GM19467 (cell line): ENCODE results near the gene KREMEN1.
"Not testable (repeated sequence)": the region's sequence is repeated elsewhere in the genome, so short reads cannot be mapped to it uniquely, and the experiment has no call there.

Experiments used
- ATAC-seq: cut with Tn5 transposase; IDR thresholded peaks from one replicate; pipeline ENCODE4 v1.9.1; 2021; ENCODE audit warnings: mild to moderate bottlenecking, moderate library complexity; ENCODE audit not compliant: unreplicated experiment

KREMEN1 gene, protein sequence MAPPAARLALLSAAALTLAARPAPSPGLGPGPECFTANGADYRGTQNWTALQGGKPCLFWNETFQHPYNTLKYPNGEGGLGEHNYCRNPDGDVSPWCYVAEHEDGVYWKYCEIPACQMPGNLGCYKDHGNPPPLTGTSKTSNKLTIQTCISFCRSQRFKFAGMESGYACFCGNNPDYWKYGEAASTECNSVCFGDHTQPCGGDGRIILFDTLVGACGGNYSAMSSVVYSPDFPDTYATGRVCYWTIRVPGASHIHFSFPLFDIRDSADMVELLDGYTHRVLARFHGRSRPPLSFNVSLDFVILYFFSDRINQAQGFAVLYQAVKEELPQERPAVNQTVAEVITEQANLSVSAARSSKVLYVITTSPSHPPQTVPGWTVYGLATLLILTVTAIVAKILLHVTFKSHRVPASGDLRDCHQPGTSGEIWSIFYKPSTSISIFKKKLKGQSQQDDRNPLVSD

DNA sequence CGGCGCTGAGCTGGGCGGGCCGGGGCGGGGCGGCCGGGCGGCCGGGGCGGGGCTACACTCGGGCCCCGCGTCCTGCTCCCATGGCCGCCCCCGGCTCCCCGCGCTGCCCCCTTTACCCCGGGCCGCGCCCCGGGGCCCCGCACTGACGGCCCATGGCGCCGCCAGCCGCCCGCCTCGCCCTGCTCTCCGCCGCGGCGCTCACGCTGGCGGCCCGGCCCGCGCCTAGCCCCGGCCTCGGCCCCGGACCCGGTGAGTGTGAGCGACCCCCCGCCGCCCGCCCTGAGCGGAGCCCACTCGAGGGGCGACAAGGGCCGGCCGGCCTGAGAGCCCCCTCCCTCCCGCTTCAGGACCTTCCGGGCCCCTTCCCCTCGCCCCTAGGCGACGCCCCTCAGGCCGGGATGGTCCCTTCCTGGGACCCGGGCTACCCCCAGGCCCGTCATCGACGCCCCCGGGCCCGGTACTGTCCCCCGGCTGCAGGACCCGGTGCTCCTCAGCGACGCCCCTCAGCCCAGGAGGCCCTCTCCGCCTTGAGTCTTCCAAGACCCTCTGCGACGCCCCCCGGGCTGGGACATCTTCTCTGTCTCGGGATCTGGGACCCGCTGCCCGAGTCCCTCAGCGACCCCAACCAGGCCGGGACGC is at the start of gene KREMEN1:
TSS of gene KREMEN1 (plus strand) at position 57 of the 639 bp plus-strand sequence. CDS start at position 153, 96 bp downstream.
- ATAC-seq, result no peak

DNA sequence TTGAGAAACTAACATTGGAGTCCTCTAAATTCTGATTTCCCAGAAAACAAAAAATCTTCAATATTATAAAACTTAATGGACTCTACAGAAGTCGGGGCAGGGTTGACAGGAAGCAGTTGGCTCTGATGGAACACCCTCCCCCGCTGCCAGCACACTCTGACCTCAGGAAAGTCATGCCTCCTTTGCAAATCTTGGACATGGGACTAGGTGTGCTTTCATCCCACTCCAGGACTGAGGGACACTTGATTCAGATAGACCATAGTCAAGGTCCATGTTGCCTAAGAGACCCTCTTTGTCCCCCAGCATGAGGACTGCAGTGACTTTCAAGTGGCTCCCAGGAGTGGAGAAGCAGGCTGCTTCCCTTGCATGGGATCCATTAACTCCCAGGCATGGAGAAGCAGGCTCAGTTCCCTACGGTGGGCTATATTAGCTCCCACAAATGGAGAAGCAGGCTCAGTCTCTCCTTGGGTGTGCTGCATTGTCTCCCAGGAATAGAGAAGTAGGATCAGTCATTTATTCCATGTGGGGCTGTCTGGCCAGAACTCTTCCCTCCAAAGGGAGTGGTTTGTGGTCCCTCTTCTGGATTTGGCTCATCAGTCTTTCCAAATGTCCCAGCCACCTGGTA is 49.6 kb upstream of the KREMEN1 start:
- ATAC-seq, result no peak

DNA sequence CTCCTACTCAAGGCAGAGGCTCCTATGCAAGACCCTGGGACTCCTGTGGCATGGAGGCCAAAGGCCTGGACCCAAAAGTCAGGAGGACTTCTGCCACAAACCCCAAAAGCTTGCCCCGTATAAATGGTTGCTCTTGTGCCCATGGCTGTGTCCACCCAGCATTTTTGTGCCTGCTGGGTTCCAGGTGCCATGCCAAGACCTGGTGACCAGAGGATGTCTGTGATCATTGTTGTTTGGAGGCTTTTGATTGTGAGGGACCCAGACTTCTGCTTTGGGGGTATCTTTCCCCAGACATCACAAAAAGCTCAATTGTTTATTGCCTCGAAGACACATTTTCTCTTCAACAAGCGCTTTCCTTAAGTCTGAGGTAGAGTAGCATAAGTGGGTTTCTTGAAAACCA is 46.3 kb upstream of the KREMEN1 start:
- ATAC-seq, result no peak

DNA sequence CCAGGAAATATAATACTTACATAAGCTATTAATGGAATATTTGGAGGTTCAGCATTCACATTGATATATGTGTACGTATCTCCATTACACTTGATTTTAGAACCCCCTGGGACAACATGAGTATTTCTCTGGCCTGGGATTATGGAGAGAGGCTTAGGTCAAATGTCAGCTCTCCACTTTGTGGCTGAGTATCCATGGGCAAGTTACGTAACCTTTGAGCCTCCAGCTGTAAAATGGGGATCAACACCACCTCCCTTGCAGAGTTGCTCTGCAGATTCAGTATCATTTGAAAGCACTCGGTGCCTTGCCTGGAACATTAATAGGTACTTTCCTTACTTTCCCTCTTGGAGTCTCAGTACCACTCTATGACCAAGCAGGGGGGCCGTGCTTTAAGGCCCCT is 44.4 kb upstream of the KREMEN1 start:
- ATAC-seq, result no peak

DNA sequence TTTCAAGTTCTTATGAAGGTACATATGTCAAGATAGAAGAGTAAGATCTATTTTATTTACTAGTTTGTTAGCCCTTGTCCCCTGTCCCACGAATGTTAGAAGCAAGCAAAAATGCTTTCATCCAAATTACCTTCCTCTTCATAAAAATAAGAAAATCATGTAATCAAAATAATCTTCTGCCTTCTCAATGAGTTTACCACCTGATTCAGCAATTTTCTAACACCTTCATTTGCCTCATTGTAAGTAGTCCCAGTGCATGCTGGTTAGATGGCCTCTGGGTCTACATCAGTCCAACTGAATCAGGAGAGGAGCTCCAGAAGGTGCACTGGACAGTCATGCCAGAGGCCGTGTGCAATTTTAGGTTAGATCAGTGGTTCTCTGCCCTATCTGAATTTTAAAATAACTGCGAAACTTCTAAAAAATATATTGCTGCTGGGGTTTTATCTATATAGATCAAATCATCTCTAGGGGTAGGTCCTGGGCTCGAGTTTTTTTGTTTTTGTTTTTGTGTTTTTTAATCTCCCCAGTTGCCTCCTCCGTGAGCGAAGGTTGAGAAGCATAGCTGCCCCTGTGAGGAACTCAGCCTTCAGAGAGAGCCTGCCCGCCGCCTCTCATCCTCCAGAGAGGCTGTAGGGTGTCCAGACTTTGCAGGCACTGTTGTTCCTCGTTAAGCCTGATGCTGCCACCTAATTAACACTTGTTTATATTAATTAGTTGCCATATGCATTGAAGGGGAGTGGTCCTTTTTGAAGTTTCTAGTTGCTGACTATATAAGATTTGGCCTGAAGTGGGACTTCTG is 43.4 kb upstream of the KREMEN1 start:
- no peak for ATAC-seq

DNA sequence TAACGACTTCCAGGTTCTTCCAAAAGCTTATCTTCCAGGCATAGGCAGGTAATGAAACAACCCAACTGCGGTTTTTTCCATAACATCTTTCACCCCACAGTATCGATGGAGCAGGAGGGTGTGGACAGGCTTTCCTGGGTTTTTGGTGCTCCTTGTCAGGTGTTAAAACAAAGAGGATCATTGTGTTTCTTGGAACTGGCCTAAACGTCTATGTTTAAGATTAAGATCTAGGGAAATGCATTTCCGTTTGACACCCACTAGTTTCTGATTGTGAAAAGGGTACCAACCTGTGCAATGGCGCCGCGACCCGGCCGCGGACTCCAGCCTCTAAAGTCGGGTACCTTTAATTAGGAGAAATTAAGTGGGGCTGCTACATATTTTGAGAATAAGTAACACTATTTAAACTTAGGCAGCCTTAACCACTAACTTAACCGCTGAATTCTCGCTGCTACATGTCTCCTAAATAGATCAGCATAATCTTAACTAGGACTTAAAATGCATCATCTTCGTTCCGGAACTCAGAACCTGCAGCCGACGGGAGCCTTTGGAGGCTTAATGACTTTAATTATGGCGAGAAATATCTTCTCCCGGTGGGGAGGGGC is 42.7 kb upstream of the KREMEN1 start:
- ATAC-seq, result no peak

DNA sequence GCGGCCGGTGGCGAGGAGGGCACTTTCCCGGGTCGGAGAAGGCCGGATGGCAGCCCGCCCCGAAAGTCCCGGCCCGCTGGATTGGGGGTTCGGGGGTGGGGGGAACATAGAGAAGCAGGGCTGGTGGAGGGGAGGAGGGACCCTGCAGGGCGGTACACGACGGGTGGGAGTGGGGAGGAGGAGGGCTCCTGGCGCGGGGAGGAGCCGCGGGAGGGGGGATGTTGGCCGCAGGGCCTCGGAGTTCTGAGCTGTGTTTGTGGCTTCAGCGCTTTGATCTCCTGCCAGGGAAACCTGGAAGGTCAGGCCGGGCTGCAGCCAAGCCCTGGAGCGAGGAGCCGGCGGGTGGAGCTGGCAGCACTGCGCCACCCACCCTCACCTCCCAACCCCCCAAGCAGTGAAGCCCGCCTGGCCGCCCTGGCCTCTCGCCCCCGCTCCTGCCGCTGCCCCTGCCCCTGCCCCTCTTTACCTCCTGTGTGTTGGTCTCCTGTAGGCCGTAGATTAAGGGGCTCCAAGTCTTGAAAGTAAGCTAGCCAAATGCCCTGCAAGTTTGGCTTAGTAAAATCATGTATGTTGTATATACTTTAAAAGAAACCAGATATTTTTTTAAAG is 42.1 kb upstream of the KREMEN1 start:
- no peak for ATAC-seq

DNA sequence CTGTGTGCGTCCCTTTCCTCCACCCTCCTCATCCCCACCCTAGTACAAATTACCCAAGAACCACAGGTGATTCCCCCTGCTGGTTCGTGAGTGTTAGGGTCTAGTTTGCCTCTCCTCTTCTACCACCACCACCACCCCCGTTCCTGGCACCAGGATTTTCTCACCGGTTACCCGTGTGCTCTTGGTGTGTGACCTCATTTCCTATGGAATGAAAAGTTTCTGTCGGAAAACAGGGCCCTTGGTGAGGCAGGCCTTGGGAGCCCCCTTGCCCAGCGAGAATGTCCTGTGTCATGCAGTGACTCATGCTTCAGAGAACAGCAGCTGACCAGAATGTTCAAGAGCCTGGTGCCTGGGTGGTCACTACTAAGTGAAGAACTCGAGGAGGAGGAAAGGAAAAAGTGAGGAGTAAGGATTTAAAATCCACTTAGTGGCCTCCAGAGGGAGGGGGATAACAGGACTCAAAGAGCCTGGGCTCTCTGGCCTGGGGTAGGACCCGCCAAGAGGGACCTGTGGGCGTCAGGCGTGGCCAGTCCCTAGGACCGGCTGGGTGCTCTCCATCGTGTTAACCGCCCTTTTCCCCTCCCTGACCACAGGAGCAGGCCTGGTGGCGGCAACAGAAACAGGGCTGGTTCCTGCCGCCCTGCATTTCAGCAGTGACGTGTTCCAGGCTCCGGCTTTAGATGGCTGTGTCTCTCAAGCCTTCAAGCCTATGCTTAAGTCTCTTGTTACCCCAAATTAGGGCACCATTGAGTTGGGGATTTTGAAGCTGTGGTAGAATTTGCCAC is 41.4 kb upstream of the KREMEN1 start:
- no peak for ATAC-seq

DNA sequence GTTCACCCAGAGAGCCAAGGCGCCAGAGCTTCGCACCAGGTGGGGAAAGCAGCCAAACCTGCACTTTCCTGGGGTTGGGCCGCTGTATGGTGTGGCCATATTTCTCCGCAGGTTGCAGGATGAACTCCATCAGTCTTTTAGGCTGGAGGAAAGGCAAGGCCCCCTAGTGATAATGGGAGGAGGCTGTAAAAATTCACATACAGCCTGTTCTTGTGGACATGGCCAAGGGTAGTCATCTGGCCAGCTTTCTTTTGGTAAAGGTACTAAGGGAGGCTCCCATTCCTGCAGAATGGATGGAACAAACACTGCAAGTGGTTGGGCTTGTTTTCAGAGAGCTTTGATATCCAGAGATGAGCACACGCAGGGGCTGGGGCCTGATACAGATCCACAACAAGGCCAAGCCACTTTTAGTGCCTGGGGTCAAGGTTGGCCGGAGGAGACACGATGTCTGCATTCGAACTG is 40.8 kb upstream of the KREMEN1 start:
- ATAC-seq, result no peak

DNA sequence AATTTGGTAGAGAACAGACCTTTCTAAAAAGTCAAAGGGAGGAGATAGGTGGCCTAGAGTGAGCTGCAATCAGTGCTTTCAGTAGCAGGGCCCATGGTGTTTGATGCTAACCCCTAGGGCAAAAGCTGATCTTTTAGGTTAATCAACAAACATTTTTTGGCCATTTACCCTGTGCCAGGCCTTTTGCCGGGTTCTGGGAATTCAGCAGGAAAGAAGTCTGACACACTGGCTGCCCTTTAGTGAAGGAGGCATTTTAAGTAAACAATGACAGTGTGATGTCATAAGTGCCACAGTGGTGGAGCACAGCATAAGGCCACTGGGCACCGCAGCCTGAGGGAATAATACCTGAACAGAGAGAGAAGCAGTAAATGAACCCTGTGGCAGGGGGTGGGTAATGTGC is 40.3 kb upstream of the KREMEN1 start:
- no peak for ATAC-seq

DNA sequence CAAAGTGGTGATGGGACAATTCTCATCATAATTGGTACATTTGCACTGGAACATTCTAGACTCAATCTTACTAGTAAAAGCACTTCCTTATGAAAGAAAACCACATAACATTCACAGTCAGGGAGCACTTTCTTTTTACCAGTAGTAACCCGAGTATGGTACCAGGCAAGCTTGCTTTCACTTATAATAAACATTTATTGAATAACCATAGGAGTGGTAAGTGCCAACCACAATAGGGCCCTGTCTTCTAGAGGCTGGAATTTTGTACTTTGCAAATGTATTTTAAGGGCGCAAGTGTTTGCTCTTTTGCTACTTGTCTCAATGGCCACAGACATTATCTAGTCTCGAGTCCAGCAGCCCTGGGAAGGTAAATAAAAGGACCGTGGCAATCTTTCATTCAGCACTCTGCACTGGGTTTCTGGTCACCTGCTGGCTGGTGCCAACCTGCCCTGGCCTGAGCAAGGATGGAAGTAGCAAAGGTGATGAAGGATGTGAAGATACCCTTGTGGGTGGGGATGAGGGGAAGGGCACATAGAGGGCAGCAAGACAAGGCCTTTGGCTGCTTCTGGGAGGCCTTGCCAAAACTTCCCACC is 35.4 kb upstream of the KREMEN1 start:
- ATAC-seq, result no peak

DNA sequence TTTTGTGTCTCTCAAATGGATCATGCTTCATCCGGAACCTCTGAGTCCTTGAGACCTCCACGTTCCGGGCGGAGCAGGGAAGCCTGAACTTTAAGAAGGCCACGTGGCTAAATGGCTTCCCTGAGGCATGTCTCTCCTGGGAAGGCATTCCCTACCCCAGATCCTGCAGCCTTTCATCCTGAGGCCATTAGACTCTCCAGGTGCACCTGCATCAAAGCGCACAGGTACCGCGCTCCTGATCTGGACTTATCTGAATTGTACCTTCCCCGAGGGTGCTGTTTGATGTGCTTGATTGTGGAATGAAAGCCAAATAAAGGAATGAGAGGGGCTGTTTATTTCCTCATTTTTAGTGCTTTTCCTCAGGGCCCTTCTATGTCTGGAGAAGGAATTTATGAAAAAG is 33.7 kb upstream of the KREMEN1 start:
- no peak for ATAC-seq

DNA sequence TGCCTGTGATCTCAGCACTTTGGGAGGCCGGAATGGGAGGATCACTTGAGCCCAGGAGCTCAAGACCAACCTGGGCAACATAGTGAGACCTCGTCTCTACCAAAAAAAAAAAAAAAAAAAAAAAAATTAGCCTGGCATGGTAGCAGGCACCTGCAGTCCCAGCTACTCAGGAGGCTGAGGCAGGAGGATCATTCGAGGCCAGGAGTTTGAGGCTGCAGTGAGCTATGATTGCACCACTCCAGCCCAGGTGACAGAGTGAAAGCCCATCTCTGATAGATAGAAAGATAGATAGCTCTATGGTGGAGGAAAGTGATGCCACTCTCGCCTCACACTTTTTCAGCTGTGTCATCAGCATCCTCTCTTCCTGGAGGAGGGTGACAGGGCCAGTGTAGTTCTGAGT is 33.2 kb upstream of the KREMEN1 start:
- not testable (repeated sequence) for ATAC-seq

DNA sequence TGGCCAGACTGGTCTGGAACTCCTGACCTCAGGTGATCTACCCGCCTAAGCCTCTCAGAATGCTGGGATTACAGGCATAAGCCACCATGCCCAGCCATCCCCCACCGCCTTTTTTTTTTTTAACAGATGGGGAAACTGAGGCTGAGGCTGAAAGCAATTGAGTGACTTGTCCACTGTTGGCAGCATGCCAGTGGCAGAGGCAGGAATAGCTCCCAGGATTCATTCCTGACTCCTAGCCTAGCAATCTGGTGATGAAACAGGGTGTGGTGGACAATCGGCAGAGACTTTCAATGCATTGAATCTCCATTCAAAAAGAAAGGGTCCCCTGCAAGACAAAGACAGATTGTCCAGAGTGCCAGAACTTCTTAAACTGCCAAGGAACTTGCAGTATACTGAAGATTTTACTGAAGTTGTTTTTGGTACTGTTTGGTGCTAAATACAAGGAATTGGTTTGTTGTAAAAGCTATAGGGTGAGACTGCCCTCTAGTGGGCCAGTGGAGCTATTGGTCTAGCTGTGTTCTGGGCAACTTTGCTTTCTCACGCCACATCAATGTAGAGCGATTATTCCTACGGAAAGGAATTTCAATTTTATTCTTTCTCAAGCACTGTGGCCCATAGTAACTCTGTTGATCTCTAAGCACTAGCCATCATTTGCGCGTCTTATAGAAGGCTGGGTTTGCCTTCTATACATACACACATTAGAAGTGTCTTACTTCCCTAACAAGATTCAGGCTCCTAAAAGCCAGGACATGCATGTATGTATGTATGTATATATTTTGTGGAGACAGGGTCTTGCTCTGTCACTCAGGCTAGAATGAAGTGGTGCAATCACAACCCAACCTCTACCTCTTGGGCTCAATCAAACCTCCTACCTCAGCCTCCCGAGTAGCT is 32.2 kb upstream of the KREMEN1 start:
- ATAC-seq, result no peak

DNA sequence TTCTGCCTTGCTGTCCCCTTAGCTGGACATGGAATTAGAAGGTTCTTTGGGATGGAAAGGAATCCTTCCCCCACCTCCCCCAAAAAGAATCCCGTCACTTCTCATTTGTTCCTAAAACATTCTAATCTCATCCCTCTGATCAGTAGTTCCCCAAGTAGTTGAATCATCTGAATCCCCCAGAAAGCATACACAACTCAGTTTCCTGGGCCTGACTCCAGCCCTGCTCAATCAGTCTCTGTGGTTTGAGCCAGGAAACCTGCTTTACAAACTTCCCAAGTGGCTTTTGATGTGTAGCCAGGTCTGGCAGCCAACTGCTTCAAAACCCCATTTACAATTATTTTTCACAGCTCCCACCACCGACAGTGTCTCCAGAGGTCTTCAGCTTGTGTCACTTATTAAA is 31.4 kb upstream of the KREMEN1 start:
- no peak for ATAC-seq

DNA sequence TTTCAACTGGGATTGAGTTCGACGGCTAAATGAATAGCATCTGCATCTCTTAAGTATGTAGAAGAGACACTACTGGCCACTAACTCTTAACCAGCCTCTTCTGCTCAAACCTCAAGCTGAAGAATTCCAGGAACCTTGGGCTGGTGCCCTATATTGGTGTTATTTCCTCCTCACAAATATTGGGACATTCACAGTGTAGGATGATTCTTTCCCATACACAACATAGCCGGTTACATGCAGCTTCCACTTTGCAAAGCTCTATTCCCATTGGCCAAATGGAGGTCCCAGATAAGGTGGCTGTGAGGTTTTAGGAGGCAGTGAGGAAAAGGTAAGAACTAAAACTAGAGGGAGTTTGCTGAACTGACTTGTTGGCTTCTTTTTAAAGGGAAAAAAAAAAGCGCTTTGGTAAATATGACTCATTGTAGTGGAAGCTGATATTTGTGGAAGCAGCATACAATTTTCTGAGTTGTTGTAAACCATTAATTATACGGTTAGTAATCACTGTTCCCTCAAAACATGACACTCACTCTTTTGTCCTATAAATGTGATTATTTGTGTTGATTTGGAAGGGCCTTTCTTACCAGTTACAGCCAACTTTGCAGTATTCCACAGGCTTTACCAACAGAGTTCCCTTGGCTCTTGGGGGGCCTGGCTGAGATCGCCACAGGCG is 28.8 kb upstream of the KREMEN1 start:
- no peak for ATAC-seq

DNA sequence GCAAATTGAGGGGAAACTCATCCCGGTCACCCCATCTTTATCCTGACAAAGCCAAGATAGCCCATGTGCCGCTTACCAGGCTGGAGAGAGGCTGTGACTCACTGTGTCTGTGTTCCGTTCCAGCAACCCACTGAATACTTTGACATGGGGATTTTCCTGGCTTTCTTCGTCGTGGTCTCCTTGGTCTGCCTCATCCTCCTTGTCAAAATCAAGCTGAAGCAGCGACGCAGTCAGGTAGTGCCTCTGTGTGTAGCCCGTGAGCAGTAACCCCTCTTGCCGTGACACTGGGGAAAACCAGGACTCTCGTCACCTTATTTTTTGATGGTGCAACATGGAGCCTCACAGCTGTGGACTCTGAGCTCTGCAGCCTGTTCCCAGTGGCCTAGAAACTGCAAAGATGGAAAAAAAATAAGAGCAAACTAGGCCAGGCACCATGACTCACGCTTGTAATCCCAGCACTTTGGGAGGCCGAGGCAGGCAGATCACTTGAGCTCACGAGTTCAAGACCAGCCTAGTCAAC is 28.1 kb upstream of the KREMEN1 start:
- ATAC-seq, result no peak
